ENCODE data around the gene GALNT17. TPM values are rescaled to one million over a fixed set of nuclear protein-coding genes. Genes with fewer than 3 reads are reported as not detected.

GALNT17 gene
- total and polyA plus RNA-seq, 11 donors = 16.9 to 116 (median 73.1) TPM

- no peaks in the 10 kb centered on the region for H3K36me3 ChIP-seq
- no peak overlapping the region for H3K4me3 ChIP-seq
- no peak for TF ChIP-seq CTCF (IDR thresholded peaks at IDR 0.05)
- TF ChIP-seq POLR2A (IDR thresholded peaks at IDR 0.05) = no peak
- H3K9me3 ChIP-seq = peaks cover 0 to 22% (median 0%) of the 10 kb centered on the region in 12 donors
- H3K4me1 ChIP-seq = peaks cover 0 to 13% (median 0%) of the 10 kb centered on the region in 12 donors
- intact Hi-C loops (cut with DNase I) = loop anchor here in 5 of 10 donors (10.0 kb wide), 4 partner anchors 95 to 395 kb away; partner anchors contain the start of gene GALNT17 (in 2 of the 5)
- ATAC-seq (peak; percentile 19 to 52 (median 38)), DNase-seq (no peak)
- 60 to 76% (median 71%) methylated on average over 6 of the region's 6 CpGs for WGBS, 4 donors
- peak overlapping the region in 3 of 12 donors; percentile 8 to 33 (median 19) for H3K27ac ChIP-seq
- no peaks in the 10 kb centered on the region for H3K27me3 ChIP-seq
Measured at GRCh38 chr7:71229699-71230098, 97.8 kb downstream of the GALNT17 start.

- no peaks in the 10 kb centered on the region for H3K36me3 ChIP-seq
- ATAC-seq (no peak), DNase-seq (no peak)
- intact Hi-C loops (cut with DNase I) = loop anchor here in 7 of 10 donors (5.0 to 10.0 kb wide), 7 partner anchors 98 to 390 kb away; partner anchors contain the start of gene GALNT17 (in 5 of the 7)
- H3K27me3 ChIP-seq = no peaks in the 10 kb centered on the region
- H3K4me1 ChIP-seq = peaks cover 0 to 38% (median 17%) of the 10 kb centered on the region in 12 donors
- no peak overlapping the region for H3K4me3 ChIP-seq
- TF ChIP-seq POLR2A (IDR thresholded peaks at IDR 0.05) = no peak
- TF ChIP-seq CTCF (IDR thresholded peaks at IDR 0.05) = no peak
- H3K27ac ChIP-seq = peak overlapping the region in 3 of 12 donors; percentile 55 to 85 (median 73)
- 84 to 90% (median 86%) methylated on average over 10 of the region's 10 CpGs for WGBS, 4 donors
- H3K9me3 ChIP-seq = peaks cover 0 to 7% (median 0%) of the 10 kb centered on the region in 12 donors
Measured at GRCh38 chr7:71235253-71235652, 103.3 kb downstream of the GALNT17 start.

GRCh38 chr7:71236230-71237105 lies 104.5 kb downstream of the GALNT17 start:
- ATAC-seq (peak; percentile 16 to 33 (median 28)), DNase-seq (peak in 1 of 5 donors; percentile 30)
- TF ChIP-seq POLR2A (IDR thresholded peaks at IDR 0.05) = no peak
- TF ChIP-seq CTCF (IDR thresholded peaks at IDR 0.05) = no peak
- H3K36me3 ChIP-seq = no peaks in the 10 kb centered on the region
- H3K4me1 ChIP-seq = peaks cover 0 to 38% (median 17%) of the 10 kb centered on the region in 12 donors
- H3K27me3 ChIP-seq = no peaks in the 10 kb centered on the region
- H3K4me3 ChIP-seq = no peak overlapping the region
- intact Hi-C loops (cut with DNase I) = loop anchor here in 7 of 10 donors (5.0 to 10.0 kb wide), 7 partner anchors 99 to 388 kb away; partner anchors contain the start of gene GALNT17 (in 5 of the 7)
- H3K9me3 ChIP-seq = peaks cover 0 to 3% (median 0%) of the 10 kb centered on the region in 12 donors
- peak overlapping the region in 11 of 12 donors; percentile 32 to 96 (median 84) for H3K27ac ChIP-seq
- WGBS, 4 donors = 42 to 44% (median 43%) methylated on average over 16 of the region's 16 CpGs

- Histone ChIP-seq H3K4me1 (peaks cover 0 to 40% (median 17%) of the 10 kb centered on the region in 12 donors), H3K4me3 (no peak overlapping the region), H3K9me3 (no peaks in the 10 kb centered on the region), H3K36me3 (no peaks in the 10 kb centered on the region), H3K27me3 (no peaks in the 10 kb centered on the region), H3K27ac (peak overlapping the region in 11 of 12 donors; percentile 50 to 96 (median 84))
- intact Hi-C loops (cut with DNase I) = loop anchor here in 7 of 10 donors (5.0 to 10.0 kb wide), 7 partner anchors 101 to 387 kb away; partner anchors contain the start of gene GALNT17 (in 5 of the 7)
- peak in 4 of 5 donors; percentile 32 to 74 (median 46) for DNase-seq
- peak in 10 of 12 donors; percentile 9 to 59 (median 30) for TF ChIP-seq CTCF (IDR thresholded peaks at IDR 0.05)
- no peak for TF ChIP-seq POLR2A (IDR thresholded peaks at IDR 0.05)
- 32 to 52% (median 43%) methylated on average over 2 of the region's 2 CpGs for WGBS, 4 donors
- peak; percentile 85 to 90 (median 88) for ATAC-seq
Measured at GRCh38 chr7:71237945-71238344, 106.0 kb downstream of the GALNT17 start.

All from heart left ventricle (tissue), 16 donors.